ENCODE measurements around the gene DLK1.

Gene DLK1

DNA sequence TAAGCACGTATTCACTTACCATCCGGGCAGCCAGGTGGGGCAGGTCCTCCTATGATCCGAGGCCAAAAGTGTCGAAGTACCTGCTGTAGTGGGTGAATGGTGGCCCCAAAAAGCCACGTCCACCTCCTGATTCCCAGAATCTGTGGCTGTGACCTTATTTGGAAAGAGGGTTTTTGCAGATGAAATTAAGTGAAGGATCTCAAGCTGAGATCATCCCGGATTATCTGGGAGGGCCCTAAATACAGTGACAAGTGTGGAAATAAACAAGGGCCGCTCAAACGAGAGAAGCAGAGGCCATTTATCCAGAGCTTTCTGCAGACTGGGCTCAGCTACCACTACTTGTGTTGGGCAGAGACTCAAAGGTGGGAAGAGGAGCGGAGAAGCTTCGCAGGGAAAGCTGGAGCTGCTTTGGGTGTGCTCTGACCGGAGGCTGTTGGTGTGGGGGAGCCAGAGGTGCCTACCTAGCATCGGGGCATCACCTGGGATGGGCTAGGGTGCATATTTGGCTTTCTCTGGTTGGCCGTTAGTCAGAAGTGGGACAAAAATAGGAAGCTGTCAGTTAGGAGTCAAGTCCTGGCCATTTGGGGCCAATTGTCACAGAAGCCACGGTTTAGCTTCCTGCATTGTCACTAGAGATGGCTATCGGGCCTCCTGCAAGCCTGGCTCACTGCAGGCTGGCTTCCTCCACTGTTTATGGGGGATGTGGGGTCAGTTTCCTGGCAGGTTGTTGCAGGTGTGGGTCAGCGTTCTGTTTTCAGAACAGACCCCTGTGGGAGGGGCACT, 27.8 kb upstream of the DLK1 start:
- Mint-ChIP-seq H3K36me3 (ENCODE audit: low read depth) (no peaks in the 10 kb centered on the region), H3K4me1 (peaks cover 33% of the 10 kb centered on the region), H3K9me3 (no peaks in the 10 kb centered on the region), H3K27ac (peak overlapping the region in 2 of 3 experiments; percentile 54 to 90), H3K4me3 (no peak overlapping the region), H3K27me3 (ENCODE audit: low read depth) (peaks cover 14% of the 10 kb centered on the region)
- TF ChIP-seq, protein P1, sequence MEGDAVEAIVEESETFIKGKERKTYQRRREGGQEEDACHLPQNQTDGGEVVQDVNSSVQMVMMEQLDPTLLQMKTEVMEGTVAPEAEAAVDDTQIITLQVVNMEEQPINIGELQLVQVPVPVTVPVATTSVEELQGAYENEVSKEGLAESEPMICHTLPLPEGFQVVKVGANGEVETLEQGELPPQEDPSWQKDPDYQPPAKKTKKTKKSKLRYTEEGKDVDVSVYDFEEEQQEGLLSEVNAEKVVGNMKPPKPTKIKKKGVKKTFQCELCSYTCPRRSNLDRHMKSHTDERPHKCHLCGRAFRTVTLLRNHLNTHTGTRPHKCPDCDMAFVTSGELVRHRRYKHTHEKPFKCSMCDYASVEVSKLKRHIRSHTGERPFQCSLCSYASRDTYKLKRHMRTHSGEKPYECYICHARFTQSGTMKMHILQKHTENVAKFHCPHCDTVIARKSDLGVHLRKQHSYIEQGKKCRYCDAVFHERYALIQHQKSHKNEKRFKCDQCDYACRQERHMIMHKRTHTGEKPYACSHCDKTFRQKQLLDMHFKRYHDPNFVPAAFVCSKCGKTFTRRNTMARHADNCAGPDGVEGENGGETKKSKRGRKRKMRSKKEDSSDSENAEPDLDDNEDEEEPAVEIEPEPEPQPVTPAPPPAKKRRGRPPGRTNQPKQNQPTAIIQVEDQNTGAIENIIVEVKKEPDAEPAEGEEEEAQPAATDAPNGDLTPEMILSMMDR (IDR thresholded peaks at IDR 0.05; ENCODE audit: unreplicated experiment in 3 of 3) = no peak

DNA sequence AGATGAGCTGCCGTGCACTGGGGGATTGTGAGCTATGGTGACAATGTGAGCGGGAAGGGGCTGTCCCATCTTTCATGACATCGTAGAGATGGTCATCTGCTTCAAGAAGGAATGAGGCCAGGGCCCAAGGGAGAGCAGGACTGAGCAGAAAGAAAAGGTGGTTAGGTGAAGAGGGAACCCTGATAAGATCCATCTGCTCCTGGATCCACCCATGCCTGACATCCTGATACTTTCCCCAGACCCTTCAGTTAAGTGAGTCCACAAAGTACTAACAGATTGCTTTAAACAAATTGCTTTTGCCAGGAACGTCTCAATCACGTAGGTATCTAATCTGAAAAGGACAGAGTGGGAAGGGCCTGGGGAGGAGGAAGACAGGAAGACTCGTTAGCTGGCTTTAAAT, 25.4 kb upstream of the DLK1 start:
- TF ChIP-seq, protein P1 (IDR thresholded peaks at IDR 0.05; ENCODE audit: unreplicated experiment in 3 of 3) = no peak
- Mint-ChIP-seq H3K4me1 (peaks cover 20% of the 10 kb centered on the region), H3K9me3 (no peaks in the 10 kb centered on the region), H3K4me3 (no peak overlapping the region), H3K36me3 (ENCODE audit: low read depth) (no peaks in the 10 kb centered on the region), H3K27ac (no peak overlapping the region), H3K27me3 (ENCODE audit: low read depth) (peaks cover 16% of the 10 kb centered on the region)

DNA sequence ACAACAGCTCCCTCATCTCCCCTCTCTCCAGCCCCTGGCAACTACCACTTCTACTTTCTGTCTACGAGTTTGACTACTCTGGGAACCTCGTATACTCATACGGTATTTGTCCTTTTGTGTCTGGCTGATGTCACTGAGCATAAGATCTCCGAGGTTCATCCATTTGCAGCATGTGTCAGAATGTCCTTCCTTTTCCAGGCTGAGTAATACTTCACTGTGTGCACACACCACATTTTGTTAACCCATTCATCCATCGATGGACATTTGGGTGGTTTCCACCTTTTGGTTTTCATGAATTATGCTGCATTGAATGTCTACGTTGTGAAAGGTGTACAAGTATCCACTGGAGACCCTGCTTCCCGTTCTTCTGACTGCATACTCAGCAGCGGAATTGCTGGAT, 24.1 kb upstream of the DLK1 start:
- no peaks in the 10 kb centered on the region for H3K9me3 Mint-ChIP-seq

DNA sequence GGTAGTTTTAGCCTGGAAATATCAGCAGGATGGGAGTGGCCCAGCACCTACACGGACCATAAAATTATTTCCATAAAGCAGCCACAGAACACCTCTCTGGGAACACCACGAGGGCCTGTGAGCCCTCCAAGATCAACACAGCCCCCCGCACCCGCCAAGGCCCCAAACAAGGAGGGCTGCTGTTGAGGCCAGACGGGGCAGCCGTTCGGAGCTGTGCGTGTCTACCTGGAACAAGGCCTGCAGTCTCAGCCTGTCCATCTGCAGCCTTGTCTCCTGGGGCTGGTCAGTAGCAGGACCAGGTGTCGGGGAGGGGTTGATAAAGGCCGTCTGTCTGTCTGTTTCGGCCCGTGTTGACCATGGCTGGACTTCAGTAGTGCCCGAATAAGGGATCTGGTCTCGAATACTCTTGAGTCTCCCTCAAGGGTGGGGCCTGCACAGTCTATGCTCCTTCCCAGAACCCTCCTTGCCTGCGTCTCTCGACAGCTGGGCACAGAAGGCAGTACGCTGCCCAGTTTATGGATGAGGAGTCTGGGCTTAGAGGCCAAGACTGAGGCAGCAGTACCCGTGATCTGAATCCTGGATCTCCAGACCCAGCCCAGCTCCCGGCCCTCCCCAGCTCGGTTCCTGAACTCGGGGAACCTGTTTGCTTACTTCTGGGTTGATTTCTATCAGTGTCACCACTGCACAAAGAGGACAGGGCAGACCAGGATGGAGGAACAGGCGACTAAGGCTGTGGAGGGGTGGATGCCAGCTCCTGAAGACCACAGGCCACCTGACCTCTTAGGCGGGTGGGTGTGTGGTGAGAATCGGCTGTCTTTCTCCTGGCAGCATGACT, 23.1 kb upstream of the DLK1 start:
- Mint-ChIP-seq H3K9me3 (no peaks in the 10 kb centered on the region), H3K4me3 (no peak overlapping the region), H3K27ac (peak overlapping the region in 1 of 3 experiments; percentile 17), H3K27me3 (ENCODE audit: low read depth) (peaks cover 16% of the 10 kb centered on the region), H3K36me3 (ENCODE audit: low read depth) (no peaks in the 10 kb centered on the region), H3K4me1 (peaks cover 18% of the 10 kb centered on the region)
- TF ChIP-seq, protein P1 (IDR thresholded peaks at IDR 0.05; ENCODE audit: unreplicated experiment in 3 of 3) = no peak

More for the DNA sequence above, 24.1 kb upstream of the DLK1 start:
- H3K27ac Mint-ChIP-seq = no peak overlapping the region
- H3K4me1 Mint-ChIP-seq = peaks cover 19% of the 10 kb centered on the region
- peaks cover 10% of the 10 kb centered on the region for H3K27me3 Mint-ChIP-seq (ENCODE audit: low read depth)
- no peak overlapping the region for H3K4me3 Mint-ChIP-seq
- TF ChIP-seq, protein P1 (IDR thresholded peaks at IDR 0.05; ENCODE audit: unreplicated experiment in 3 of 3) = no peak
- no peaks in the 10 kb centered on the region for H3K36me3 Mint-ChIP-seq (ENCODE audit: low read depth)

GRCh38 chr14:100706200-100706599, 20.5 kb upstream of the DLK1 start:
- Mint-ChIP-seq H3K27ac (peak overlapping the region in 1 of 3 experiments; percentile 20), H3K4me1 (peaks cover 33% of the 10 kb centered on the region), H3K9me3 (no peaks in the 10 kb centered on the region), H3K27me3 (ENCODE audit: low read depth) (peaks cover 24% of the 10 kb centered on the region), H3K36me3 (ENCODE audit: low read depth) (no peaks in the 10 kb centered on the region), H3K4me3 (no peak overlapping the region)
- TF ChIP-seq, protein P1 (IDR thresholded peaks at IDR 0.05; ENCODE audit: unreplicated experiment in 3 of 3) = no peak
